Lung (tissue), 12 donors: Measurements from ENCODE around the gene TMEM38A. TPM values are rescaled to one million over a fixed set of nuclear protein-coding genes. Genes with fewer than 3 reads are reported as not detected.

Source experiments
- ATAC-seq: fragments of 200-7000 bp; cut with Tn5 transposase; one replicate; pipeline ENCODE4 v1.9.1; 2020; ENCODE audit warnings: moderate number of reproducible peaks; ENCODE audit not compliant: insufficient read depth, low FRiP score
- DNase-seq, 3 donors: peaks; one replicate each; pipeline ENCODE4 v3.0.0-alpha.2; 2013 to 2017
- H3K27ac ChIP-seq, 2 donors: one replicate each; pipeline ENCODE4 v1.5.1; 2013; ENCODE audit warnings: mild to moderate bottlenecking in 2 of 2, moderate library complexity in 2 of 2, control low read depth in 1 of 2, inconsistent platforms in 1 of 2, low read depth in 1 of 2, low read length in 1 of 2
- H3K27me3 ChIP-seq, 3 donors: one replicate each; pipeline ENCODE4 v1.5.1; 2013; ENCODE audit warnings: low read length in 2 of 3; ENCODE audit not compliant: control insufficient read depth in 3 of 3, insufficient read depth in 3 of 3
- H3K36me3 ChIP-seq, 4 donors: one replicate each; pipeline ENCODE4 v1.5.1; 2013; ENCODE audit warnings: low read length in 4 of 4, mild to moderate bottlenecking in 1 of 4, moderate library complexity in 1 of 4; ENCODE audit not compliant: control insufficient read depth in 4 of 4, insufficient read depth in 4 of 4
- H3K4me1 ChIP-seq, 5 donors: one replicate each; pipeline ENCODE4 v1.5.1; 2013; ENCODE audit warnings: low read length in 5 of 5, mild to moderate bottlenecking in 2 of 5, moderate library complexity in 1 of 5; ENCODE audit not compliant: control insufficient read depth in 5 of 5, insufficient read depth in 5 of 5
- H3K4me3 ChIP-seq: one replicate; pipeline ENCODE4 v1.5.1; 2013; ENCODE audit warnings: mild to moderate bottlenecking, control low read depth, moderate library complexity
- H3K9ac ChIP-seq, 2 donors: one replicate each; pipeline ENCODE4 v1.5.1; 2013; ENCODE audit warnings: low read length in 2 of 2, control low read depth in 1 of 2; ENCODE audit not compliant: insufficient read depth in 1 of 2
- H3K9me3 ChIP-seq, 4 donors: one replicate each; pipeline ENCODE4 v1.5.1; 2013; ENCODE audit warnings: low read length in 3 of 4, mild to moderate bottlenecking in 1 of 4, moderate library complexity in 1 of 4; ENCODE audit not compliant: control insufficient read depth in 4 of 4, insufficient read depth in 3 of 4
- CTCF ChIP-seq: IDR thresholded peaks from 2 replicates; pipeline ENCODE4 v1.5.1; 2012; ENCODE audit warnings: mild to moderate bottlenecking; ENCODE audit errors: control extremely low read depth, extremely low read depth
- WGBS, 2 donors: extraction: QIAGEN DNeasy Blood & Tissue Kit; methylation state at CpG; one replicate each; pipeline ENCODE4 v1.1.7; 2013; 5-methylcytosine and 5-hydroxymethylcytosine counted together
- polyA plus RNA-seq, 2 donors: library from polyadenylated mRNA; stranded (reverse); fragments of 200-250 nt; gene quantifications; one replicate each; pipeline ENCODE4 v1.2.1, GENCODE V29; 2013
- total RNA-seq, 2 donors: library from RNA; depleted of rRNA in 1 of 2; stranded (reverse); fragments of >200 nt in 1 of 2; gene quantifications; one replicate each; pipeline ENCODE4 v1.2.1, GENCODE V29; 2014 to 2021
- donor health status: control.
- donor health status: control.
- donor health status: Bipolar disorder and iron deficiency.
- donor health status: healthy.
- donor health status: DM: yes; HTN: yes; CAD: no.

Gene TMEM38A
- total and polyA plus RNA-seq, 4 donors = 3.6 to 6.2 (median 3.8) TPM

- no peak for DNase-seq
- Histone ChIP-seq H3K27ac (no peak overlapping the region), H3K9ac (no peak overlapping the region), H3K4me3 (no peak overlapping the region), H3K27me3 (no peaks in the 10 kb centered on the region), H3K4me1 (peaks cover 7 to 18% (median 8%) of the 10 kb centered on the region in 5 donors), H3K9me3 (peaks cover 0 to 2% (median 0%) of the 10 kb centered on the region in 4 donors), H3K36me3 (peaks cover 17 to 45% (median 38%) of the 10 kb centered on the region in 4 donors)
- no peak for ATAC-seq
- TF ChIP-seq CTCF = no peak
- 90 to 94% methylated on average over 5 of the region's 5 CpGs for WGBS, 2 donors
Measured at GRCh38 chr19:16657384-16657783, 3.6 kb upstream of the TMEM38A start.

GRCh38 chr19:16659464-16659831 lies 1.5 kb upstream of the TMEM38A start:
- Histone ChIP-seq H3K36me3 (peaks cover 7 to 35% (median 25%) of the 10 kb centered on the region in 4 donors), H3K4me1 (peaks cover 7 to 18% (median 8%) of the 10 kb centered on the region in 5 donors), H3K27me3 (no peaks in the 10 kb centered on the region), H3K9me3 (no peaks in the 10 kb centered on the region), H3K27ac (peak overlapping the region; percentile 43 to 83), H3K4me3 (peak overlapping the region; percentile 69), H3K9ac (peak overlapping the region; percentile 68 to 82)
- no peak for ATAC-seq
- no peak for DNase-seq
- WGBS, 2 donors = 3% methylated on average over 14 of the region's 14 CpGs
- no peak for TF ChIP-seq CTCF

GRCh38 chr19:16659832-16660708 lies 869 bp upstream of the TMEM38A start, which contains the start of gene SMIM7:
TSS of gene SMIM7 (minus strand) at chr19:16660144. CDS start at chr19:16660110, 34 bp downstream.
- TF ChIP-seq CTCF = no peak
- peak; percentile 99 to 100 (median 99) for DNase-seq
- WGBS, 2 donors = 0 to 1% methylated on average over 55 to 60 of the region's 60 CpGs

More at GRCh38 chr19:16659832-16660708, 869 bp upstream of the TMEM38A start, which contains the start of gene SMIM7:
- peaks cover 7 to 18% (median 8%) of the 10 kb centered on the region in 5 donors for H3K4me1 ChIP-seq
- H3K9ac ChIP-seq = peak within 1 kb of the TSS; percentile 68 to 82
- peak within 1 kb of the TSS; percentile 84 to 94 for H3K27ac ChIP-seq
- H3K36me3 ChIP-seq = peaks cover 3 to 30% (median 21%) of the 10 kb centered on the region in 4 donors
- H3K9me3 ChIP-seq = no peaks in the 10 kb centered on the region
- ATAC-seq = peak; percentile 99
- H3K27me3 ChIP-seq = no peaks in the 10 kb centered on the region
- peak within 1 kb of the TSS; percentile 69 for H3K4me3 ChIP-seq
